H1 (cell line): Measurements from ENCODE around the gene BTBD9. TPM values are rescaled to one million over a fixed set of nuclear protein-coding genes. Genes with fewer than 3 reads are reported as not detected.

Experiments used
- CTCF ChIA-PET: fragments of 300-600 bp; sonication (Branson Sonifier 250); formaldehyde crosslinking; loops from one replicate; lab custom pipeline; 2021; ENCODE audit not compliant: partially characterized antibody; lab: Charles Lee
- POLR2A ChIA-PET: fragments of 300-600 bp; sonication (Branson Sonifier 250); formaldehyde crosslinking; loops from one replicate; lab custom pipeline; 2021; ENCODE audit warnings: inconsistent platforms; ENCODE audit not compliant: partially characterized antibody; lab: Charles Lee
- DNase-seq, 2 experiments: peaks; one replicate each; pipeline versions ENCODE4 v3.0.0 to v3.0.0-alpha.2; 2010 to 2022; ENCODE audit warnings: low spot score in 2 of 2, low read depth in 1 of 2, mixed read lengths in 1 of 2
- FAIRE-seq: peaks from 2 replicates; lab custom pipeline; 2011; peaks lifted over from hg19 to GRCh38; lab: Jason Lieb, UNC
- H2AFZ ChIP-seq: 2 replicates; pipeline ENCODE4 v1.8.1; 2012; ENCODE audit warnings: low read length, inconsistent platforms
- H2AK5ac ChIP-seq: 2 replicates; pipeline ENCODE4 v1.6.1; 2013; ENCODE audit warnings: low read depth, low read length
- H2BK120ac ChIP-seq: replicated peaks from 2 replicates; pipeline ENCODE3; 2013; ENCODE audit warnings: low read depth, low read length, inconsistent platforms
- H2BK12ac ChIP-seq: 2 replicates; pipeline ENCODE4 v1.6.1; 2013; ENCODE audit warnings: low read depth, low read length
- H2BK15ac ChIP-seq: 2 replicates; pipeline ENCODE4 v1.6.1; 2013; ENCODE audit warnings: low read length
- H2BK20ac ChIP-seq: 2 replicates; pipeline ENCODE4 v1.6.1; 2013; ENCODE audit warnings: low read length
- H2BK5ac ChIP-seq: 2 replicates; pipeline ENCODE4 v1.6.1; 2013; ENCODE audit warnings: low read depth, low read length
- H3K14ac ChIP-seq: 2 replicates; pipeline ENCODE4 v1.6.1; 2013; ENCODE audit warnings: inconsistent platforms; ENCODE audit not compliant: insufficient read length
- H3K18ac ChIP-seq: 2 replicates; pipeline ENCODE4 v1.6.1; 2013; ENCODE audit warnings: low read length; ENCODE audit errors: extremely low read depth
- H3K23ac ChIP-seq: 2 replicates; pipeline ENCODE4 v1.6.1; 2013; ENCODE audit warnings: inconsistent platforms; ENCODE audit not compliant: insufficient read length
- H3K23me2 ChIP-seq: 2 replicates; pipeline ENCODE4 v1.6.1; 2013; ENCODE audit warnings: low read depth, low read length
- H3K27ac ChIP-seq: 2 replicates; pipeline ENCODE4 v1.6.1; 2011; ENCODE audit warnings: low read depth, low read length, inconsistent platforms
- H3K27me3 ChIP-seq, 4 experiments: replicated peaks in 1 of 4; 1 replicate in 1 of 4; 2 replicates in 3 of 4; pipeline versions ENCODE4 v1.6.1 to v1.8.1; 2011 to 2013; ENCODE audit warnings: low read length in 3 of 4, mild to moderate bottlenecking in 3 of 4, inconsistent platforms in 2 of 4, mixed read lengths in 2 of 4, moderate library complexity in 1 of 4; ENCODE audit not compliant: control insufficient read depth in 3 of 4, insufficient read depth in 3 of 4; ENCODE audit errors: extremely low read depth in 1 of 4
- H3K36me3 ChIP-seq, 4 experiments: 2 replicates each; pipeline versions ENCODE4 v1.6.1 to v1.8.1; 2011 to 2013; ENCODE audit warnings: mild to moderate bottlenecking in 4 of 4, low read length in 3 of 4, moderate library complexity in 2 of 4, control low read depth in 1 of 4, inconsistent platforms in 1 of 4; ENCODE audit not compliant: insufficient read depth in 4 of 4, control insufficient read depth in 2 of 4
- H3K4ac ChIP-seq: replicated peaks from 2 replicates; pipeline ENCODE3; 2013; ENCODE audit warnings: low read length, low read depth, mixed read lengths, inconsistent platforms; ENCODE audit not compliant: insufficient read length
- H3K4me1 ChIP-seq, 4 experiments: replicated peaks in 1 of 4; 1 replicate in 1 of 4; 2 replicates in 3 of 4; pipeline versions ENCODE4 v1.6.1 to v1.8.1; 2011 to 2013; ENCODE audit warnings: low read length in 3 of 4, inconsistent platforms in 2 of 4, mixed read lengths in 1 of 4; ENCODE audit not compliant: insufficient read depth in 4 of 4, control insufficient read depth in 3 of 4
- H3K4me2 ChIP-seq, 2 experiments: 2 replicates each; pipeline versions ENCODE4 v1.6.1 to v1.8.1; 2011 to 2013; ENCODE audit warnings: low read depth in 2 of 2, low read length in 2 of 2, control low read depth in 1 of 2, inconsistent platforms in 1 of 2, mild to moderate bottlenecking in 1 of 2; ENCODE audit not compliant: insufficient read depth in 1 of 2
- H3K4me3 ChIP-seq, 4 experiments: fragments of 200-600, 300-600 bp in 1 of 4; sonication (generic), shearing (Covaris generic), sonication (Bioruptor Twin) in 1 of 4; 2 replicates each; pipeline versions ENCODE4 v1.5.1 to v1.8.1; 2011 to 2016; ENCODE audit warnings: low read length in 4 of 4, low read depth in 3 of 4, control low read depth in 2 of 4, inconsistent platforms in 2 of 4, mild to moderate bottlenecking in 2 of 4, mixed read lengths in 1 of 4, moderate library complexity in 1 of 4; ENCODE audit not compliant: insufficient read depth in 2 of 4; ENCODE audit errors: extremely low read depth in 1 of 4
- H3K56ac ChIP-seq: replicated peaks from 2 replicates; pipeline ENCODE3; 2013; ENCODE audit warnings: low read depth, mild to moderate bottlenecking, mixed read lengths, low read length, inconsistent platforms; ENCODE audit not compliant: insufficient read length
- H3K79me1 ChIP-seq: 2 replicates; pipeline ENCODE4 v1.6.1; 2013; ENCODE audit warnings: low read depth, low read length, control low read depth
- H3K79me2 ChIP-seq, 2 experiments: 2 replicates each; pipeline versions ENCODE4 v1.6.1 to v1.8.1; 2012 to 2013; ENCODE audit warnings: low read length in 2 of 2, mild to moderate bottlenecking in 2 of 2, inconsistent platforms in 1 of 2; ENCODE audit not compliant: insufficient read depth in 2 of 2, control insufficient read depth in 1 of 2
- H3K9ac ChIP-seq, 4 experiments: replicated peaks in 1 of 4; 1 replicate in 1 of 4; 2 replicates in 3 of 4; pipeline versions ENCODE4 v1.6.1 to v1.8.1; 2011 to 2013; ENCODE audit warnings: low read depth in 3 of 4, low read length in 3 of 4, control low read depth in 2 of 4, mild to moderate bottlenecking in 2 of 4, moderate library complexity in 2 of 4, inconsistent platforms in 1 of 4; ENCODE audit errors: extremely low read depth in 1 of 4
- H3K9me3 ChIP-seq, 2 experiments: 2 replicates each; pipeline versions ENCODE4 v1.6.1 to v1.8.1; 2012 to 2013; ENCODE audit warnings: mild to moderate bottlenecking in 2 of 2, moderate library complexity in 2 of 2, control low read depth in 1 of 2, inconsistent platforms in 1 of 2, low read depth in 1 of 2, low read length in 1 of 2, mixed read lengths in 1 of 2; ENCODE audit not compliant: insufficient read depth in 2 of 2
- H4K20me1 ChIP-seq, 2 experiments: replicated peaks in 1 of 2; 2 replicates each; pipeline versions ENCODE3 to v1.8.1; 2011 to 2013; ENCODE audit warnings: inconsistent platforms in 2 of 2, low read length in 2 of 2, mild to moderate bottlenecking in 1 of 2; ENCODE audit not compliant: insufficient read depth in 2 of 2, control insufficient read depth in 1 of 2
- H4K5ac ChIP-seq: 2 replicates; pipeline ENCODE4 v1.6.1; 2013; ENCODE audit warnings: low read length, low read depth, mixed read lengths, inconsistent platforms; ENCODE audit not compliant: insufficient read length
- H4K8ac ChIP-seq: 2 replicates; pipeline ENCODE4 v1.8.0; 2013; ENCODE audit warnings: mild to moderate bottlenecking, moderate library complexity, low read length, inconsistent platforms; ENCODE audit not compliant: insufficient read depth; ENCODE audit errors: extremely low read depth
- H4K91ac ChIP-seq: replicated peaks from 2 replicates; pipeline ENCODE3; 2013; ENCODE audit warnings: low read length, mixed read lengths, inconsistent platforms; ENCODE audit not compliant: insufficient read length
- CBX5 ChIP-seq: fragments of 300-800, 300-1000 bp; sonication (generic); IDR thresholded peaks from 2 replicates; pipeline ENCODE4 v1.7.1; 2016; ENCODE audit warnings: antibody characterized with exemption, low read length, low read depth
- CTBP2 ChIP-seq: IDR thresholded peaks from 2 replicates; pipeline ENCODE4 v1.7.0; 2011; ENCODE audit warnings: borderline replicate concordance, mild to moderate bottlenecking, moderate library complexity, mixed read lengths, low read length; ENCODE audit not compliant: insufficient read depth, insufficient read length
- E2F6 ChIP-seq: IDR thresholded peaks from 2 replicates; pipeline ENCODE4 v1.6.1; 2012; ENCODE audit warnings: inconsistent platforms
- EGR1 ChIP-seq: IDR thresholded peaks from 2 replicates; pipeline ENCODE4 v1.6.1; 2011; ENCODE audit warnings: low read depth, low read length, borderline replicate concordance
- FOSL1 ChIP-seq: IDR thresholded peaks from 2 replicates; pipeline ENCODE4 v1.6.1; 2011; ENCODE audit warnings: mild to moderate bottlenecking, low read depth, low read length, moderate library complexity; ENCODE audit not compliant: insufficient read depth
- POU5F1 ChIP-seq: IDR thresholded peaks from 2 replicates; pipeline ENCODE4 v1.6.1; 2011; ENCODE audit warnings: low read depth, mild to moderate bottlenecking, low read length, moderate library complexity
- RAD21 ChIP-seq, 2 experiments: IDR thresholded peaks in 1 of 2; conservative IDR thresholded peaks in 1 of 2; 2 replicates each; pipeline ENCODE4 v1.6.1; 2011; ENCODE audit warnings: low read depth in 2 of 2, low read length in 2 of 2, improper control_type of control experiment in 1 of 2, inconsistent platforms in 1 of 2, mild to moderate bottlenecking in 1 of 2, moderate library complexity in 1 of 2
- RFX5 ChIP-seq: IDR thresholded peaks from 2 replicates; pipeline ENCODE4 v1.6.1; 2011; ENCODE audit warnings: low read depth, low read length, improper control_type of control experiment, borderline replicate concordance
- SIRT6 ChIP-seq: IDR thresholded peaks from one replicate; pipeline ENCODE4 v1.7.1; 2012; ENCODE audit warnings: low read length, inconsistent platforms
- SP1 ChIP-seq: IDR thresholded peaks from 2 replicates; pipeline ENCODE4 v1.6.1; 2011; ENCODE audit warnings: low read depth, low read length
- SP4 ChIP-seq: IDR thresholded peaks from 2 replicates; pipeline ENCODE4 v1.6.1; 2012; ENCODE audit warnings: low read length, inconsistent platforms
- WGBS, 2 experiments: shearing (Covaris generic) in 1 of 2; methylation state at CpG; one replicate each; pipeline versions ENCODE4 v1.1.6 to v1.1.7; 2013 to 2015; ENCODE audit warnings: low lambda C conversion rate in 2 of 2, mixed read lengths in 2 of 2, inconsistent platforms in 1 of 2, low coverage in 1 of 2, missing lambda C conversion rate in 1 of 2; ENCODE audit not compliant: insufficient replicate concordance in 2 of 2, insufficient coverage in 1 of 2, insufficient read length in 1 of 2; ENCODE audit errors: extremely low coverage in 1 of 2, missing lambda C conversion rate in 1 of 2; 5-methylcytosine and 5-hydroxymethylcytosine counted together
- polyA plus RNA-seq, 7 experiments: library from polyadenylated mRNA; depleted of rRNA in 3 of 7; stranded (reverse) in 5 of 7; unstranded in 2 of 7; fragments of >200 nt in 5 of 7; fragments of 200-250 nt in 2 of 7; gene quantifications; 1 replicate in 5 of 7; 2 replicates in 1 of 7; 4 replicates in 1 of 7; pipeline versions ENCODE4 v1.2.1 to v1.2.3, GENCODE V29; 2011 to 2013; ENCODE audit warnings: missing spikeins in 2 of 7, mixed read lengths in 2 of 7
- total RNA-seq: library from RNA; stranded (reverse); fragmentation: NEBNext Ultra II Directional; extraction: Animal tissue kit (Norgen Biotek cat#: 25700); gene quantifications from 2 replicates; pipeline ENCODE4 v1.2.1, GENCODE V29; 2021
- TF ChIP-seq, protein P1 (sequence below): IDR thresholded peaks from 2 replicates; pipeline ENCODE4 v1.6.1; 2012; ENCODE audit warnings: low read length, inconsistent platforms

BTBD9 gene
- total and polyA plus RNA-seq, 2 of the 8 experiments (the other 6 are each of a cell fraction or from before 2014, with no cell fraction given): 0.92 to 4.1 TPM

- WGBS, 2 experiments: 85% methylated on average over 1 of the region's 1 CpG; no CpG with 5 or more reads in 1 of the 2 experiments
- Histone ChIP-seq H2AK5ac (no peak overlapping the region), H3K56ac (no peak overlapping the region), H3K27me3 (no peaks in the 10 kb centered on the region), H3K14ac (no peak overlapping the region), H3K79me1 (no peaks in the 10 kb centered on the region; the same call in 1 of the 2 replicates), H3K23me2 (no peaks in the 10 kb centered on the region), H4K8ac (no peak overlapping the region), H3K4me3 (no peak overlapping the region), H2AFZ (no peak overlapping the region), H4K91ac (no peak overlapping the region), H4K5ac (no peak overlapping the region), H3K23ac (no peak overlapping the region), H2BK15ac (no peak overlapping the region), H2BK12ac (no peak overlapping the region), H2BK120ac (no peak overlapping the region), H2BK20ac (no peak overlapping the region), H3K4ac (no peak overlapping the region), H3K9ac (no peak overlapping the region), H2BK5ac (no peak overlapping the region), H3K79me2 (no peaks in the 10 kb centered on the region), H3K36me3 (peaks cover 7 to 80% (median 33%) of the 10 kb centered on the region in 4 experiments), H3K27ac (no peak overlapping the region), H3K4me2 (no peak overlapping the region), H3K9me3 (no peaks in the 10 kb centered on the region), H3K4me1 (no peaks in the 10 kb centered on the region), H4K20me1 (peaks cover 0 to 2% of the 10 kb centered on the region in 2 experiments), H3K18ac (no peak overlapping the region)
- FAIRE-seq: no peak
- POLR2A ChIA-PET: interaction anchor here (0.6 to 0.7 kb wide), 2 partner anchors 15 to 560 kb away, joined by 3 read pairs; no protein-coding TSS in a partner anchor
- DNase-seq: no peak
- CTCF ChIA-PET: interaction anchor here (1.2 kb wide), 1 partner anchor 9 kb away, joined by 4 read pairs; no protein-coding TSS in a partner anchor
- TF ChIP-seq CBX5 (no peak), FOSL1 (no peak), SIRT6 (no peak), SP4 (no peak), EGR1 (no peak), SP1 (no peak), RFX5 (no peak), POU5F1 (no peak), CTBP2 (no peak), E2F6 (no peak), RAD21 (IDR thresholded peaks at IDR 0.05 in 1 of 2, conservative IDR thresholded peaks at IDR 0.05 in 1 of 2; ENCODE audit: low read depth in 2 of 2, low read length in 2 of 2) (no peak)
- TF ChIP-seq, protein P1, sequence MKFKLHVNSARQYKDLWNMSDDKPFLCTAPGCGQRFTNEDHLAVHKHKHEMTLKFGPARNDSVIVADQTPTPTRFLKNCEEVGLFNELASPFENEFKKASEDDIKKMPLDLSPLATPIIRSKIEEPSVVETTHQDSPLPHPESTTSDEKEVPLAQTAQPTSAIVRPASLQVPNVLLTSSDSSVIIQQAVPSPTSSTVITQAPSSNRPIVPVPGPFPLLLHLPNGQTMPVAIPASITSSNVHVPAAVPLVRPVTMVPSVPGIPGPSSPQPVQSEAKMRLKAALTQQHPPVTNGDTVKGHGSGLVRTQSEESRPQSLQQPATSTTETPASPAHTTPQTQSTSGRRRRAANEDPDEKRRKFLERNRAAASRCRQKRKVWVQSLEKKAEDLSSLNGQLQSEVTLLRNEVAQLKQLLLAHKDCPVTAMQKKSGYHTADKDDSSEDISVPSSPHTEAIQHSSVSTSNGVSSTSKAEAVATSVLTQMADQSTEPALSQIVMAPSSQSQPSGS: no peak
Observed at GRCh38 chr6:38679668-38680067, 39.9 kb upstream of the BTBD9 start.
